Right lung (tissue), 5 donors: ENCODE results near the gene CD82. TPM values are rescaled to one million over a fixed set of nuclear protein-coding genes. Genes with fewer than 3 reads are reported as not detected.

Source experiments
- DNase-seq, 2 donors: peaks; one replicate each; pipeline ENCODE4 v3.0.0-alpha.2; 2013
- polyA plus RNA-seq, 5 donors: library from polyadenylated mRNA; unstranded; fragments of 120-200 nt; gene quantifications; one replicate each; pipeline versions ENCODE4 v1.2.1 to v1.2.3, GENCODE V29; 2013; ENCODE audit warnings: inconsistent platforms in 1 of 5, low replicate concordance in 1 of 5; ENCODE audit not compliant: insufficient read length in 5 of 5, insufficient read depth in 1 of 5

Gene CD82
- polyA plus RNA-seq, 5 donors, result 36.7 to 106 (median 48.2) TPM

DNA sequence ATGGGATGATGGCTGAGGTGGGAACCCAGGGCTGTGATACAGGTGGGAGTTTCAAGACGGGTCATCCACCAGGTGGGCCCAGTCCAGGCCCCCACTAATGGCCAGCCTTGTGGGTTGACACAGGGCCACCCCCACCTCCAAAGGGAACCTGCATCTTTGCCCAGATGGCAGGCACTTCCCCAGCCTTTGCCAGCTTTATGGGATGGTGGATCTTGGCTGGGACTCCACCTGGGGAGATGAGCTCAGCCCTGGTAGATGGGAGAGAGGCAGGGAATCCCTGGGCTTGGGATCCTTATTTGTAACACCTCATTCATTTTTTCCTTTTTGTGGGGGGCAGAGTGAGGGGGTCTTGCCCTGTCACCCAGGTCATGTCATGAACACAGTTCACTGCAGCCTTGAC is 33.4 kb downstream of the CD82 start:
- no peak for DNase-seq

DNA sequence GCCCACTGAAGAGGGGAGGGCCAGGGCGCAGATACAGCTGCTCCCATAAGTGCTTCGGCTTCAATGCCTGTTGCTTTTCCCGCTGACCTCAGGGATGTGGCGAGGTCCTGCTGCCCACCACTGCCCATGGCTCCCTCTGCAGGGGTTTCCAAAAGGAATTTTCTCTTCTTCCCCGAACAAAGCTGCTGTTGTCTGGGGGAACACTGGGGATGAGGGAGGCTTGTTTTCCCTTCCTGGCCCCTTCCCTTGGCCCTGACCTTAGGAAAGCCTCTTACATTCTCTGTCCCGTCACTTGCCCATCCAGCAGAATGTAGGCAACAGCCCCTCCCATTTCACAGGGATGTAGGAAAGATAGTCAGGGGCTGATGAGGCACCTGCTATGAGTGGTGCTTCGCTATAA is 34.8 kb downstream of the CD82 start:
- no peak for DNase-seq

DNA sequence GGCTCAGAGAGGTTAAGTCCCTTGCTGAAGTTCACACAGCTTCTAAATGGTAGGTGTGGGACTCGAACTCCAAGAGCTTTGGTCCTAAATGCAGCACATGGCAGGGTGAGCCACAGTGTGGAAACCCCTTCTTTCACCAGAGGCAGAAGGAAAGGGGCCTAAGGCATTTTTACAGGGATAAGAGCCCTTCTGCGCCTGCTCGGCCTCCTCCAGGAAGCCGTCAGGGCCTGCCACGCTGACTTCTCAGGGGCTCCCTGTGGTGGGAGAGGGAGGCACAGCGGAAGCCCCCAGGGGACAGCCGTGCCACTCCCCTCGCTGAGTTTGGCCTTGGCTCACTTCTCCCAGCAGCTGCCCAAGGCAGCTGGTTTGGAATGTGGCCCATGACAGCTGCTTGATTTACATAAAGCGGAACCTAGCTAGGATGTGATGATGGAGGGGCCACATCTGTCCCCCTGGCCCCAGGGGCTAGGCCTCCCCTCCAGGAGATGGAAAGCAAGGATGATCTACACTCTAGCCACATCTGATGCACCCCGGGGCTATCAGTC is 35.4 kb downstream of the CD82 start:
- DNase-seq, result peak; percentile 87 to 91

DNA sequence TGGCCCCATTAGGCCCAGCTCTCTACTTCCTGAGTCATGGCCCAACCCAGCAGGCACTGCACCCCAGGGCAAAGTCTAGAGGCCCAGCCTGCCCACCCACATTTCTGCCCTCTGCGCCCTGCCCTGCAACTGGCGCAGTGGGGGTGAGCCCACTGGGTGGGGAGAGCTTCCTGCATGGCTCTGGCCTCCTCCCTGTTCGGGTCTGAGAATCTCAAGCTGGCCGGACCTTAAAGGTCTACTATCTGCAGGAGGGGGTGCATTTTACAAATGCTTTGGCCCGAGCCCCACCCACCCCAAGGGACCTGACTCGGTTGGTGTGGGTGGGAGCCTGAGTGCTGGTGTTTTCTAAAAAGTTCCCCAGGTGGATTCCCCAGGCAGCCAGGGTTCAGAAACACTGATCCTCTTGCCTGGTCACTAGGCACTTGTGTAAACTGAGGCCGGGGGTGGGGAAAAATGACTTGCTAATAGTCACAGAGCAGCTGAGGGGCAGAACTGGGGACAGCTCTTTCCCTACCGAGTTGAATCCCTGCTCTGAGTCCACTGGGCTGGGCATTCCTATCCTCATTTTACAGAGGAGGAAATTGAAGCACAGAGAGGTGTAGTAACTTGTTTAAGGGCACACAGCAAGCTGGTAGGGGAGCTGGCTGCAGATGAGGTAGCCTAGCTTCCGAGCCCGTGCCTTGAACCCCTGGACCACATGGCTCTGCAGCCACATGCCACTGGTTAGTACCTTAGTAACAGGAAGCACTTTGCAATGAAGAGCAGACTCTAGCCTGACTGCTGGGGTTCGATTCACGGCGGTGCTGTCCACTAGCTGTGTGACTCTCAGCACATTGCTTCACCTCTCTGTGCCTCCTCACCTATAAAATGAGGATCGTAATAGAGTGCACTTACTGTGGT is 36.3 kb downstream of the CD82 start:
- no peak for DNase-seq

DNA sequence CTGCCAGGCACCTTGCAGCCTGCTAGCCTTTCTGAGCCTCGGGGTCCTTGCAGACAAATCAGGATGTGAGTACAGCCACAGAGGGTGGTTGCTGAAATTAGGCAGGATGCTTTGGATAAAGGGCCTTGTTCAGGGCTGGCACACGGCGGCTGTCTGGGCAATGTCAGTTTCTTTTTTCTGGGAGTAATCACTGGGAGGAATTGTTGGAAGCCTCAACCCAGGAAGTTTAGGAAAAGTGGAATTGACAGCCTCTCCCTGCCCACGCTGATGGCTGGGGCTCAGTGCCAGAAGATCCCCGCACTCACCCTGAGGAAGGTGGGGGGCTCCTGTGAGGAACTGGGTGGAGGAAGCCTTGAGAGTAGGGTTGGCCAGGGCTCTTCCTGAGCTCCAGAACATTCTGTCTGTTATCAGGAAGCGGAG is 37.4 kb downstream of the CD82 start:
- no peak for DNase-seq

DNA sequence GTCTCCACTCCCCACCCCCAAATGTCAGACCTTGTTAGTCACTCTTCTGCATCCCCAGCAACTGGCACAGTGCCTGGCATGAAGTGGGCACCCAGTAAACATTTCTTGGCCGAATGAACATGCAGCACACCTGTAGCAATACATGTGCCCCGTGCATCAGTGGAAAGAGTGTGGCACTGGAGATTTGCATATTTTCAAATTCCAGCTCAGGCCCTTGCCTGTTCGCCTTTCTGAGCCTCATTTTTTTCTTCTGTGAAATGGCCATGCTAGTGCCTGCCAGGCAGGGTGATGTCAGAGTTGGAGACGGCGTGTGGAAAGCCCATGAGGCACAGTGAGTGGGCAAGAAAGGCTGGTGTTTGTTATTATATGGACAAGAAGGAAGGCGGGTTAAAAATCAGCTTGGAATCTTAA is 38.7 kb downstream of the CD82 start:
- no peak for DNase-seq

DNA sequence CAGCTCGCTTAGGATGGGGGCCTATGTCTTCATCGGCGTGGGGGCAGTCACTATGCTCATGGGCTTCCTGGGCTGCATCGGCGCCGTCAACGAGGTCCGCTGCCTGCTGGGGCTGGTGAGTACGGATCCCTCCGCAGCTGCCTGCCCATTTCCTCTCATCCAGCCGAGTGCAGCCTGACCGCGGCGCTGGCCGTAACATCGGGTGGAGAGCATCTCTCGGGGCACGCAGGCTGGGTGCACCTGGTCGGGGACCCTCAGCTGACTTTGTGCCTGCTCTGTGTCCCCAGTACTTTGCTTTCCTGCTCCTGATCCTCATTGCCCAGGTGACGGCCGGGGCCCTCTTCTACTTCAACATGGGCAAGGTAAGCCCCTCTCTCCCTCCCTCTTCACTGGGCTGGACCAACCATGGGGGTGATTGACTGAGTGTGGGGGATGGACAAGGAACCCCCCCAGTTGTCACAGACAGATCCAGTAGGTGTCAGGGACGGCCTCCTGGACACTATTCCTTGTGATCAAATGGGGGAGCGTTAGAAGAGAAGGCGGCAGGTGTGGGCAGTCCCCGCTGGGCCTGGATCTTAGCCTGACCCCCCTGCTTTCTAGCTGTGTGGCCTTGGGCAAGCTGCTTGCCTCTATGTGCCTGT is 39.7 kb downstream of the CD82 start:
- DNase-seq, result no peak

DNA sequence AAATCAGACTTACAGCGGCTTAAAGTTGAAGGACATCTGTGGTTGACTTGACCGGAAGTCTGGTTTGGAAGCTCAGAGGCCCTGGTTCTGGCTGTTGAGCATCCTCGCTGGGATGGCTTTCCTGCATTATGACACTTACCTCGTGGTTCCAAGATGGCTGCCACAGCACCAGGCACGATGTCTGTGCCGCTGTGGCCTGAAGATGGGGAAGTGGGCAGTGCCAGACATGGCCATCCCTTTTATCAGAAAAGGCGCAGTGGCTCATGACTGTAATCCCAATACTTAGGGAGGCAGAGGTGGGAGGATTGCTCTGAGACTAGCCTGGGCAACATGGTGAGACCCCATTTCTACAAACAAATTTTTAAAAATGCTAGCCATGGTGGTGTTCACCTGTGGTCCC is 40.5 kb downstream of the CD82 start:
- no peak for DNase-seq

DNA sequence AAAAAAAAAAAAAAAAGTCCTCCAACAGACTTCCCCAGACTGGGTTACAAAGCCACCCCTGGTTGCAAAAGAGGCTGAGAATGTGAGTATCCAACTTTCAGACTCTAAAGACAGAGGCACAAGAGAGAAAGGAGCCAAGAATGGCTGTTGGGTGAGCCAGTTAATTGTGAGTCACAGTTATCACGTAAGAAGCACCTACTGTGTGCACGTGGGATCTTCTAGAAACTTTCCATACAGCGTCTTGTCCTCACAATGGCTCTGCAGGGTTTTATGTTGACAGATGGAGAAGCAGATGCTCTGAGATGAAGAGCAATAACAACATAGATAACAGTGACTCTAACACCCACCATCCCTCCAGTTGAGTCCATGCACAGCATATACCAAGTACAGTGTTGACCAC is 41.0 kb downstream of the CD82 start:
- DNase-seq, result no peak

DNA sequence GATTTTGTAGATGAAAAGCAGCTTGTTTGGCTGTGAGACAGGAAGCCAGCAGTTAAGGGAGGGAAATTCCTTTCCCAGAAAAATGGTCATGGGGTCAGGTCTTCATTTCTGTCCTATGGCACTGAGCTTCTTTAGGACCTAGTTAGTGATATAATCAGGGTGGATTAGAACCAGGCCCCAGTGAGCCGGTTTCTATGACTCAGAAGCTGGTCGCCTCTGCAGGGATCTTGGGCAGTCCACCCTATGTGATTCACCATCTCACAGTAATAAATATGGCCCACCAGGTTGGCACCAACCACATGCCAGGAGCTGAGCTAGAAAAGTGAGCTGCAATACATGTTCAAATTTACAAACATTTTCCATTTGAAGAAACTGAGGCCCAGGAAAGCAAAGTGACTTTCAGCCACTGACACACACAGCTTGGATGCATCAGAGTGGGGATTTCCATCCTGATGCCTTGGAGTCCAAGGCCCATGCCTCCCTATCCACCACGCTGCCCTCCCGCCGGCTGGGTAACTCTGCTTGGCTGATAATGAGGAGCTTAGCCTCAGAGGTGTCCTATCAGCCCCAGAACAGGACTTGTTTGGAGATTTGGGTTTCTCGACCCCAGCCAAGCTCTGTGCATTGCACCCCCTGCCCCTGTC is 42.0 kb downstream of the CD82 start:
- no peak for DNase-seq

DNA sequence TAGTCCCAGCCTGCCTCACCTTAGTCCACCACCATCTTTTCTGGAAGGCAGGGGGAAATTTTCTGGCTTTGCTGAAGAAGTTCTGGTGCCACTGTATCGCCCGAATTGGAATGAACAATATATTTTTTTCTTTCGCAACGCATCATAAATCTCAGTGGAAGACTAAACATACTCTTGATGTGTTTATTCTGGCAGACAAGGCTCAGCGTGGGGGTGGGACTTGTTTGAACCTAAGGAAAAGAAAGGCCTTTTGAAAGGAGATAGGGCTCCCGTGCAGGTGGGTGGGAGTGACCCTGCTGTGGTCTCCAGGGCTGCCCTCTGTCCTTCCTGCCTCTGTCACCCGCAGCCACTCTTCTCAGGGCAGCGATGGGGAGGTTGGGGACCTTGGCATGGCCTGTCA is 42.5 kb downstream of the CD82 start:
- peak; percentile 51 to 62 for DNase-seq

DNA sequence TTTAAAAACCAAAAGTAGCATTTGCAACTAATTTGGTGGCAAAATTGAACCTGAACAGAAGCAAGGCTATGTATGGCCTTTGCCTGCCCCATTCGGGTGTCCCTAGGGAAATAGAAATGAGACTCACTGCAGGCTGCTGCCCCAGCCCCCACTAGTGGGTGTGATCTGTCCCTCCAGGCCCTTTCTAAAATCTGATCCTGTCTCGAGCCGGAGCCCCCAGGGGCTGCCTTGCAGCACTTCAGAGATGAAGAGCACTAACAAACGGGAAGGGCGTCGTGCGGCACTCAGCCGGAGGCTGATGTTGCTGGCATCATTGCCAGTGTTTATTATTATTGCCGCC is 43.2 kb downstream of the CD82 start:
- no peak for DNase-seq

DNA sequence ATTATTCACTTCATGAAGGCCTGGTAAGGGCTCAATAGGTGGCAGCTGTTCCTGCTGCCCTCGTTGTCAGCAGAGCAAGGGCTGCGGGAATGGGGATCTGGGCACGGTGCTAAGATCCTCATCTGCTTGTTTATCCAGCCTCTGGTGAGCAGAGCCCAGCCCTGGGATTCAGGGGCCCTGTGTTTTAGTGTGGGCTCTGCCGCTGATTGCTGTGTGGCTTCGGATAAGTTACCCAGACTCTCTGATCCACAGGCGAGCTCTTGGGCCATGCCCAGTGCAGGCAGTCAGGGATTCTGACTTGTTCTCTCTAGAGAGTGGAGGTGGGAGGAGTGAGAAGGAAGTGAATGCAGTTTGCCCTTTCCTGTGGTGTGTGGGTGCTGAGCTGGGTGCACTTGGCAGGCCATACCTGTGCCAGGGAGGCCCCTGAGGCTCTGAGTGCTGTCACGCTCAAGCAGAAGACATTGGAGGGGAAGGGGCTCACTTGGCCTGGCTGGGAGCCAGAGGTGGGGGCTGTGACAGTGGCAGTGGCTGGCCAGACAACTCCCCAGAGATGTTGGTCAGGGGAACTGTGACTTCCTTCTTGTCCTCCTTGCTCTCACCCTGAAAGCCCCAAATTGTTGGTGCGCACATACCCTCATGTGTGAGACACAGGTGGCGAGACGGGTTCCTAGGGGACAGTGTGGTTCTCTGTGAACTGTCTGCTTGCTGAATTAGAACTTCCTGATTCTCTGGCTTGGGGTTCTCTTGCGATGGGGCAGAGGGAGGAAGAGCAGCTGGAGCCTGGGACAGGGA is 43.7 kb downstream of the CD82 start:
- DNase-seq, result no peak

DNA sequence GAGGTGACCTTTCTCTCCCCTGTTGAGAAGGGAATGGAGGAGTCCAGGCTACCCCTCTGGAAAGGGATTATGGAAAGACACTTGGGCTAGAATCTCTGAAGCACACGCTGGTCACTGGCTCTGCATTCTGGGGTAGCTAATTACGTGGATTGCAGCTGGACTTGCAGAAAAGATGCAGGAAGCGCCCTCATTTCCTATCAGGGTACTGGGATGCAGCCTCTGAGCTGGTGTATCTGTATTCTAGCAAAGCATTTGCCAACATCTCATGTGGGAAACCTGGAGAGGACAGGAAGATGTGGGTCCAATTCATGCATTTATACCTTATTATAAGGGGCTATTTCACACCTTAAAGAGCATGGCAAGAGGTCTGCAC is 44.3 kb downstream of the CD82 start:
- DNase-seq, result no peak

DNA sequence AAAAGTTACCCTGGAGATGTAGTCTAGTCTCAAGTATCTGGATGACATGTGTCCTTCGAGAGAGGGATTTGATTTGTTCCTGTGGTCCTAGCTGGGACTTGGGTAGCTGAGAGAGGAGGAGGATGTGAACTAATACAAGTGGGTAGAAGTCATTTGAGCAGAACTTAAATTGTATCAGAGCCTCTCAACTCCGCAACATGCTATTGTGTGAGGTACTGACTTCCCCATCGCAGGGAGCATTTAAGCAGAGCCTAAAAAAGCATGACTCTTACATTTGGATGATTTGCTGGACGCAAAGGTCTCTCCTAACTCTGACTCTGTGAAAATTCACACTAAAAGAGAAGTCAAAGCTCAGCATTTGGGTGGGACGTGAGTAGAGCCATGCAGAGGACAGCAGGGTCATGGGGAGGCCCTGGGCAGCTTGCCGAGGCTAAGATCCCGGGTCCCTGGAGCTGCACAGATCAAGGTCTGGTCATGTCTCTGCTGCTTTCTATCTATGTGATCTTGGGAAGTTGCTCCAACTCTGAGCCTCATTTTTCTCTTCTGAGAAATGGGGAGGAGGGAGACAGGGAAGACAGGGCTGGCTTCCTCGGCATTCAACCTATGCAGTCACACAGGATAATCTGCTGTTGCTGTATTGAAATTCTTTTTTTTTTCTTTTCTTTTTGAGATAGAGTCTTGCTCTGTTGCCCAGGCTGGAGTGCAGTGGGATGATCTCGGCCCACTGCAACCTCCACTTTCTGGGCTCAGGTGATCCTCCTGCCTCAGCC is 44.9 kb downstream of the CD82 start:
- DNase-seq, result no peak

DNA sequence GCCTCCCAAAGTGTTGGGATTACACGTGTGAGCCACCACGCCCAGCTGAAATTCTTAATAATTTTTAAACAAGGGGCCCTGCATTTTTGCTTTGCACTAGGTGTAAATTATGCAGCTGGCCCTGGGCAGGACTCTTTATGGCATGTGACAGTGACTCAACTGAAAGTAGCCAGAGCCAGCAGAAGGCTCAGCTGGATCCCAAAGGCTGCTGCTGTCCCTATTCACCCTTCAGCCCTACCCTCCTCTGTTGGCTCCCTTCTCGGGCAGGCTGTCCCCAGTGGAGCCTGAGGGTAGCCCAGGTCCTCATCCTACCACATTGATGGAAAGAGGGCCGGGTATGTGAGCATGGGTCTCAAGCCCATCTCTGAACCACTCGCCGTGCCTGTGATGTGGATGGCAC is 45.6 kb downstream of the CD82 start:
- DNase-seq, result no peak

DNA sequence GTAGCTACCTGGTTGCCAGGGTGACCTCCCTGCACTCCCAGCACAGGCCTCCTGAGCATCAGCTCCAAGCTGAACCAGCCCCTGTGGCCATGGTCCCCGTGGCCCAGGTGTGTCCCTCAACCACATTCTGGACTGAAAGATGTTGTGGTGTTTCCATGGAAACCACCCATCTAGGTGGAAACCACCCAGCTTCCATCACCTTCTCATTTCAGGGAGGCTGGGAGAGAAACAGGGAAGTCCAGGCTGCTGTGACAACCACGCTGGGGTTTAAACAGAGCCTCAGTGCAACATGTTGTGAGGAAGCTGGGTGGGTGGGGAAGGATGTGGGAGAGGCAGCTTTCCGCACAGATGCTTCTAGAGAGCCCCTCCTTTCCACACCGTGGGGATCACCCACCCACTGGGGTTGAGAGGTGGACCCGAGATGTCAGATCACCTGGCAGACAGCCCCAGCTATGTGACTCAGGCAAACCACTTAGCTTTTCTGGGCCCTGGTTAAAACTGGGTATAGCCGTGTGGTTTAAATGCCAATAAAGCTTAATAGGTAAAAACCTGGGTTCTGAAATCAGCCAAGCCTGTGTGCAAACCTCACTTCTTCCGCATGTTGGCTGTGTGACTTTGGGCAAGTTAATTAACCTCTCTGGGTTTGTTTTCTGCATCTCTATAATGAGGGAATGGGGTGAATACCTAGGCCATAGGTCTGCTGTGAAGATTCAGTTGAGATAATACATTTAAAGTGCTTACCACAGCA is 46.4 kb downstream of the CD82 start:
- DNase-seq, result no peak

DNA sequence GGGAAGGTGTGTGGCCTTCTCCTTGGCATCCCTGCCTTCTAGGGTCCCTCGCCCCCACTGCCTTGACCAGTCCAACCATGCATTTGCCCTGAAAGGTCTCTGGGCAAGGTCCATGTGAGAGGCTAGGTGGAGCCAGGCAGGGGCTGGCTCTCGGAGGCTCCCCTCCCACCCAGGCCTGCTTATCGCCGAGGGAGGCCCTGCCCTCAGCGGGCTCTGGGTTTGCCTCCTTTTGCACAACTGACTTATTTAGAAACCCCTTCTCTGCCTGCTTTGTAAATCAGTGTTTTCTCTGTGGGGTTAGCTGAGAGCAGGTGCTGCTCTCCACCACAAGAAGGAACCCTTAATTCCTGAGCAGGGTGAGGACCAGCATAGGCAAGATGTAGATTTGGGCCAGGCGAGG is 47.7 kb downstream of the CD82 start:
- no peak for DNase-seq

DNA sequence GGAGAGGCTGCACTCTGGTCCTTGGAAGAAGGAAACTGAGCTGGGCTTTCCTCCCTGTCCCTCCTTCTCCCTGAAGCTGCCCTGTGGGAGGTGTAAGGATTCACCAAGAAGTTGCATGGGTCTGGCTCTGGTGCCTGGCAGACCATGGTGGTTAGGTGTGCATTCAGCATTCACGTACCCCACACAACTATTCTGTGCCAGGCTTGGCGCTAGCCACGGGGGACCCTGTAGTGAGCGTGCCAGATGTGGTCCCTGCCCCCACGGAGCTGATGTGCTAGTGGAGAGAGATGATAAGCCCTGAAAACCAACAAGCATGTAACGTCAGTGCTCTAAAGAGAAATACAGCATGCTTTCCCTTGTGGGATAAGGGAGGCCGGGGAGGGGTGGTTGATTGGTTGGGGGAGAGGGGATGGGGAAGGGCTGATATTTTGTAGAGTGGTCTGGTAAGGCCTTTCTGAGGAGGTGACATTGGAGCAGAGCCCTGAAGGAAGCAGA is 48.9 kb downstream of the CD82 start:
- no peak for DNase-seq

DNA sequence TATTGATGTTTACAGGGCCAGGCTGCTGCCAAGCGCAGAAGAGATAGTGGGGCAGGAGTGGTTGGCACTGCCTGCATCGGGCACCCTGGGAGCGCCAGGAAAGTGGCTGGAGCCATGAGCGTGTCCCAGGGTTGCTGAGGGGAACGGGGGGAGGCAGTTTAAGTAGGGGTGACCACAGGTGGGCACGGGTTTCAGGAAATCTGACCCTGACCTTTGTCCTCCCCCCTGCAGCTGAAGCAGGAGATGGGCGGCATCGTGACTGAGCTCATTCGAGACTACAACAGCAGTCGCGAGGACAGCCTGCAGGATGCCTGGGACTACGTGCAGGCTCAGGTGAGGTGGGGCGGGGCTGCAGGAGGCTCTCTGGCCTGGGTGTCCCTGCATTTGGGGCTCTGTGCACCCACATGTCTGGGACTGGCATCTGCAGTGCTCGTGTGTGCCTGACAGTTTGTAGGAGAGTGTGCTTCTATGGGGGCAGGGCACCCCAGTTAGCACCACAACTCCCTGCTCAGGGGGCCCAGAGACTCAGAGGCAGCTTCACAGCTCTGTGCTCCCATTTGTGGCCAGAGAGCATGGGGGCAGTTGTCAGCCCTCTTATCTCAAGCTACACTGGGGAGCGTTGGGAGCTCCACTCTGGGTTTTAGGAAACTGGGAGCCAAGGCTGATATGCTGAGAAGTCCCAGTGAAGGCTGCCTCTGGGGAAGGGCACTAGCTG is 49.7 kb downstream of the CD82 start:
- DNase-seq, result no peak
